Thyroid gland (tissue), 4 donors: ENCODE results near the gene SNCB. TPM values are rescaled to one million over a fixed set of nuclear protein-coding genes. Genes with fewer than 3 reads are reported as not detected.

Experiments
- DNase-seq, 2 donors: peaks; one replicate each; pipeline ENCODE4 v3.0.0-alpha.2; 2019
- H3K27ac ChIP-seq, 3 donors: fragments of 200-600 bp; sonication (generic); 1 replicate in 2 of 3; 2 replicates in 1 of 3; pipeline ENCODE4 v1.5.1; 2016 to 2019; ENCODE audit warnings: mild to moderate bottlenecking in 1 of 3, moderate library complexity in 1 of 3
- H3K27me3 ChIP-seq: fragments of 200-600 bp; sonication (generic); one replicate; pipeline ENCODE4 v1.5.1; 2019
- H3K36me3 ChIP-seq, 2 donors: fragments of 200-600 bp; sonication (generic); one replicate each; pipeline ENCODE4 v1.5.1; 2016 to 2019
- H3K4me1 ChIP-seq, 2 donors: fragments of 200-600 bp; sonication (generic); one replicate each; pipeline ENCODE4 v1.5.1; 2017 to 2019
- H3K4me3 ChIP-seq, 3 donors: fragments of 200-600 bp; sonication (generic); replicated peaks in 1 of 3; 1 replicate in 2 of 3; 2 replicates in 1 of 3; pipeline ENCODE4 v1.5.1; 2016; ENCODE audit warnings: mild to moderate bottlenecking in 1 of 3
- H3K9me3 ChIP-seq: fragments of 200-600 bp; sonication (generic); one replicate; pipeline ENCODE4 v1.5.1; 2017
- CTCF ChIP-seq, 6 experiments: fragments of 200-600 bp in 3 of 6; fragments of 450-650 bp in 3 of 6; sonication (generic) in 3 of 6; IDR thresholded peaks; one replicate each; pipeline ENCODE4 v1.5.1; 2016 to 2019; ENCODE audit warnings: antibody characterized with exemption in 6 of 6, mild to moderate bottlenecking in 2 of 6, inconsistent platforms in 1 of 6, moderate library complexity in 1 of 6
- POLR2A ChIP-seq, 2 donors: fragments of 450-650 bp; IDR thresholded peaks; one replicate each; pipeline ENCODE4 v1.6.1; 2017; ENCODE audit warnings: antibody characterized with exemption in 2 of 2, mild to moderate bottlenecking in 2 of 2, moderate library complexity in 1 of 2
- WGBS, 2 donors: methylation state at CpG; one replicate each; pipeline ENCODE4 v1.1.5; 2017; 5-methylcytosine and 5-hydroxymethylcytosine counted together
- intact Hi-C: fragments of 100-400 bp; cut with DNase I; formaldehyde crosslinking; loops from one replicate; pipeline ENCODE4 v1.15.1; 2023
- total RNA-seq, 4 donors: library from RNA; depleted of rRNA; stranded (reverse); fragments of >200 nt; gene quantifications; one replicate each; pipeline ENCODE4 v1.2.3, GENCODE V29; 2016

The SNCB gene
- total RNA-seq, 4 donors from 2014 or later: not detected

GRCh38 chr5:176577312-176578176, 52.8 kb downstream of the SNCB start:
- WGBS, 2 donors: 81 to 87% methylated on average over 24 to 31 of the region's 36 CpGs
- H3K36me3 ChIP-seq: no peaks in the 10 kb centered on the region
- no peaks in the 10 kb centered on the region for H3K27me3 ChIP-seq
- H3K4me3 ChIP-seq: no peak overlapping the region
- no peaks in the 10 kb centered on the region for H3K4me1 ChIP-seq
- no peak for DNase-seq
- no peak overlapping the region for H3K27ac ChIP-seq
- H3K9me3 ChIP-seq: no peaks in the 10 kb centered on the region
- intact Hi-C loops: loop anchor here (5.0 kb wide), 1 partner anchor 160 kb away; the partner anchor contains the start of gene CLTB
- TF ChIP-seq POLR2A (IDR thresholded peaks at IDR 0.05): no peak
- TF ChIP-seq CTCF (IDR thresholded peaks at IDR 0.05): no peak

- H3K9me3 ChIP-seq: no peaks in the 10 kb centered on the region
- no peaks in the 10 kb centered on the region for H3K27me3 ChIP-seq
- H3K36me3 ChIP-seq: no peaks in the 10 kb centered on the region
- no peak overlapping the region for H3K4me3 ChIP-seq
- H3K27ac ChIP-seq: no peak overlapping the region
- intact Hi-C loops: loop anchor here (5.0 kb wide), 1 partner anchor 158 kb away; the partner anchor contains the start of gene CLTB
- no peaks in the 10 kb centered on the region for H3K4me1 ChIP-seq
- no peak for TF ChIP-seq CTCF (IDR thresholded peaks at IDR 0.05)
- no peak for TF ChIP-seq POLR2A (IDR thresholded peaks at IDR 0.05)
- WGBS, 2 donors: 84 to 88% methylated on average over 27 to 28 of the region's 37 CpGs
- no peak for DNase-seq
These were observed 54.6 kb downstream of the SNCB start for GRCh38 chr5:176575488-176576422.

- no peak for DNase-seq
- H3K27ac ChIP-seq: no peak overlapping the region
- H3K27me3 ChIP-seq: no peaks in the 10 kb centered on the region
- no peak for TF ChIP-seq CTCF (IDR thresholded peaks at IDR 0.05)
- no peak for TF ChIP-seq POLR2A (IDR thresholded peaks at IDR 0.05)
- no peaks in the 10 kb centered on the region for H3K4me1 ChIP-seq
- H3K9me3 ChIP-seq: no peaks in the 10 kb centered on the region
- no peaks in the 10 kb centered on the region for H3K36me3 ChIP-seq
- H3K4me3 ChIP-seq: no peak overlapping the region
- 78 to 90% methylated on average over 4 to 11 of the region's 14 CpGs for WGBS, 2 donors
- intact Hi-C loops: loop anchor here (5.0 kb wide), 1 partner anchor 158 kb away; the partner anchor contains the start of gene CLTB
These were observed 55.3 kb downstream of the SNCB start for GRCh38 chr5:176575066-176575465.

GRCh38 chr5:176574297-176574591, 56.1 kb downstream of the SNCB start:
- Histone ChIP-seq H3K4me3 (no peak overlapping the region), H3K9me3 (no peaks in the 10 kb centered on the region), H3K27ac (no peak overlapping the region), H3K36me3 (no peaks in the 10 kb centered on the region), H3K27me3 (no peaks in the 10 kb centered on the region), H3K4me1 (no peaks in the 10 kb centered on the region)
- intact Hi-C loops: no loop called here
- 50 to 57% methylated on average over 9 to 10 of the region's 10 CpGs for WGBS, 2 donors
- no peak for DNase-seq
- TF ChIP-seq CTCF (IDR thresholded peaks at IDR 0.05): peak in 2 of 6 experiments; percentile 2 to 6
- TF ChIP-seq POLR2A (IDR thresholded peaks at IDR 0.05): no peak
